GM19043 (cell line): ENCODE results near the gene CNN2.

Experiments
- ATAC-seq: cut with Tn5 transposase; IDR thresholded peaks from one replicate; pipeline ENCODE4 v1.9.1; 2021; ENCODE audit warnings: low read depth; ENCODE audit not compliant: unreplicated experiment

CNN2 gene

GRCh38 chr19:1080360-1081161, 54.2 kb downstream of the CNN2 start:
- no peak for ATAC-seq

- ATAC-seq: no peak
These were observed 55.1 kb downstream of the CNN2 start for GRCh38 chr19:1081301-1082164.

GRCh38 chr19:1082165-1082927, 55.9 kb downstream of the CNN2 start:
- no peak for ATAC-seq

- no peak for ATAC-seq
These were observed 56.8 kb downstream of the CNN2 start for GRCh38 chr19:1082928-1083816.

- ATAC-seq: no peak
These were observed 57.8 kb downstream of the CNN2 start for GRCh38 chr19:1084024-1084868.

GRCh38 chr19:1085053-1085658, 58.7 kb downstream of the CNN2 start:
- ATAC-seq: no peak

- ATAC-seq: no peak
These were observed 59.5 kb downstream of the CNN2 start for GRCh38 chr19:1085676-1086442.

- ATAC-seq: no peak
These were observed 60.2 kb downstream of the CNN2 start for GRCh38 chr19:1086613-1087012.

GRCh38 chr19:1087813-1088415, 61.5 kb downstream of the CNN2 start:
- ATAC-seq: no peak

GRCh38 chr19:1088416-1089010, 62.1 kb downstream of the CNN2 start:
- no peak for ATAC-seq
